ENCODE results near the gene ADCY6.

Gene ADCY6

GRCh38 chr12:48767047-48767446 is 21.8 kb downstream of the ADCY6 start:
- no peak overlapping the region for H4K8ac ChIP-seq (ENCODE audit: low read length)
- whole genome bisulfite sequencing = 72% methylated on average over 4 of the region's 4 CpGs
- no peak overlapping the region for H3K9ac ChIP-seq (ENCODE audit: low read length)
- H2BK5ac ChIP-seq (ENCODE audit: low read depth, low read length, poor library complexity, severe bottlenecking) = no peak overlapping the region
- H3K14ac ChIP-seq (ENCODE audit: low read length in 2 of 2) = no peak overlapping the region
- H2AFZ ChIP-seq (ENCODE audit: low read depth, low read length) = no peak overlapping the region
- H3K23ac ChIP-seq (ENCODE audit: low read length in 2 of 2) = no peak overlapping the region
- H3K36me3 ChIP-seq (ENCODE audit: control insufficient read depth in 1 of 2, insufficient read depth in 2 of 2, low read depth in 1 of 2, low read length in 2 of 2) = peaks cover 42 to 61% of the 10 kb centered on the region in 2 experiments
- H3K27ac ChIP-seq (ENCODE audit: low read length, poor library complexity, severe bottlenecking) = no peak overlapping the region
- H3K4me1 ChIP-seq (ENCODE audit: control insufficient read depth, insufficient read depth, low read depth, low read length) = peaks cover 11% of the 10 kb centered on the region
- peak overlapping the region in 1 of 2 experiments; percentile 46 for H3K18ac ChIP-seq (ENCODE audit: low read depth in 1 of 2, low read length in 2 of 2)
- DNase-seq = peak; percentile 24
- no peak overlapping the region for H3K4me2 ChIP-seq (ENCODE audit: low read length, poor library complexity, severe bottlenecking)
- peaks cover 17% of the 10 kb centered on the region for H3K79me1 ChIP-seq (replicated peaks; ENCODE audit: low read length, poor library complexity, severe bottlenecking)
- no peaks in the 10 kb centered on the region for H3K27me3 ChIP-seq (ENCODE audit: control insufficient read depth in 1 of 2, insufficient read depth in 1 of 2, low read length in 2 of 2)
- no peak overlapping the region for H2BK120ac ChIP-seq (ENCODE audit: low read depth, low read length)
- H3K4me3 ChIP-seq (ENCODE audit: insufficient read depth in 1 of 2, low read depth in 1 of 2, low read length in 2 of 2) = no peak overlapping the region
- no peak overlapping the region for H2AK5ac ChIP-seq (ENCODE audit: low read length, severe bottlenecking)
- H3K9me3 ChIP-seq (ENCODE audit: control insufficient read depth, low read length) = no peaks in the 10 kb centered on the region
- H2BK15ac ChIP-seq (ENCODE audit: low read depth, poor library complexity, severe bottlenecking) = no peak overlapping the region
- peak overlapping the region in 1 of 2 experiments; percentile 66 for H3K4ac ChIP-seq (ENCODE audit: low read depth in 1 of 2, low read length in 2 of 2)
- H2BK12ac ChIP-seq (ENCODE audit: low read length in 2 of 2) = peak overlapping the region in 1 of 2 experiments; percentile 94
- peak overlapping the region; percentile 29 for H4K91ac ChIP-seq (ENCODE audit: low read length)

GRCh38 chr12:48765753-48766162 is 23.1 kb downstream of the ADCY6 start:
- no peak overlapping the region for H3K27ac ChIP-seq (ENCODE audit: low read length, poor library complexity, severe bottlenecking)
- peaks cover 29 to 49% of the 10 kb centered on the region in 2 experiments for H3K36me3 ChIP-seq (ENCODE audit: control insufficient read depth in 1 of 2, insufficient read depth in 2 of 2, low read depth in 1 of 2, low read length in 2 of 2)
- H2BK120ac ChIP-seq (ENCODE audit: low read depth, low read length) = peak overlapping the region; percentile 87
- no peak overlapping the region for H2AFZ ChIP-seq (ENCODE audit: low read depth, low read length)
- H4K8ac ChIP-seq (ENCODE audit: low read length) = no peak overlapping the region
- H3K4me3 ChIP-seq (ENCODE audit: insufficient read depth in 1 of 2, low read depth in 1 of 2, low read length in 2 of 2) = no peak overlapping the region
- H3K4ac ChIP-seq (ENCODE audit: low read depth in 1 of 2, low read length in 2 of 2) = no peak overlapping the region
- no peaks in the 10 kb centered on the region for H3K9me3 ChIP-seq (ENCODE audit: control insufficient read depth, low read length)
- H3K27me3 ChIP-seq (ENCODE audit: control insufficient read depth in 1 of 2, insufficient read depth in 1 of 2, low read length in 2 of 2) = no peaks in the 10 kb centered on the region
- H3K79me1 ChIP-seq (replicated peaks; ENCODE audit: low read length, poor library complexity, severe bottlenecking) = peaks cover 12% of the 10 kb centered on the region
- peak; percentile 89 for DNase-seq
- WGBS = 21% methylated on average over 5 of the region's 5 CpGs
- peaks cover 11% of the 10 kb centered on the region for H3K4me1 ChIP-seq (ENCODE audit: control insufficient read depth, insufficient read depth, low read depth, low read length)
- H3K9ac ChIP-seq (ENCODE audit: low read length) = peak overlapping the region; percentile 13
- H2BK15ac ChIP-seq (ENCODE audit: low read depth, poor library complexity, severe bottlenecking) = no peak overlapping the region
- H3K14ac ChIP-seq (ENCODE audit: low read length in 2 of 2) = no peak overlapping the region
- peak overlapping the region in 1 of 2 experiments; percentile 34 for H3K18ac ChIP-seq (ENCODE audit: low read depth in 1 of 2, low read length in 2 of 2)
- H3K23ac ChIP-seq (ENCODE audit: low read length in 2 of 2) = no peak overlapping the region
- no peak overlapping the region for H2BK12ac ChIP-seq (ENCODE audit: low read length in 2 of 2)
- H3K4me2 ChIP-seq (ENCODE audit: low read length, poor library complexity, severe bottlenecking) = no peak overlapping the region
- no peak overlapping the region for H2AK5ac ChIP-seq (ENCODE audit: low read length, severe bottlenecking)
- H2BK5ac ChIP-seq (ENCODE audit: low read depth, low read length, poor library complexity, severe bottlenecking) = no peak overlapping the region
- H4K91ac ChIP-seq (ENCODE audit: low read length) = peak overlapping the region; percentile 34

- Histone ChIP-seq H4K8ac (ENCODE audit: low read length) (no peak overlapping the region), H3K27ac (ENCODE audit: low read length, poor library complexity, severe bottlenecking) (no peak overlapping the region), H3K4me2 (ENCODE audit: low read length, poor library complexity, severe bottlenecking) (no peak overlapping the region), H2AK5ac (ENCODE audit: low read length, severe bottlenecking) (no peak overlapping the region), H3K36me3 (ENCODE audit: control insufficient read depth in 1 of 2, insufficient read depth in 2 of 2, low read depth in 1 of 2, low read length in 2 of 2) (peaks cover 21 to 46% of the 10 kb centered on the region in 2 experiments), H2BK12ac (ENCODE audit: low read length in 2 of 2) (peak overlapping the region; percentile 12 to 79), H4K91ac (ENCODE audit: low read length) (peak overlapping the region; percentile 23), H3K14ac (ENCODE audit: low read length in 2 of 2) (no peak overlapping the region), H3K4ac (ENCODE audit: low read depth in 1 of 2, low read length in 2 of 2) (peak overlapping the region in 1 of 2 experiments; percentile 29), H3K9me3 (ENCODE audit: control insufficient read depth, low read length) (no peaks in the 10 kb centered on the region), H3K27me3 (ENCODE audit: control insufficient read depth in 1 of 2, insufficient read depth in 1 of 2, low read length in 2 of 2) (no peaks in the 10 kb centered on the region), H3K9ac (ENCODE audit: low read length) (no peak overlapping the region), H2BK120ac (ENCODE audit: low read depth, low read length) (no peak overlapping the region), H2BK15ac (ENCODE audit: low read depth, poor library complexity, severe bottlenecking) (peak overlapping the region; percentile 39), H3K4me3 (ENCODE audit: insufficient read depth in 1 of 2, low read depth in 1 of 2, low read length in 2 of 2) (no peak overlapping the region), H3K4me1 (ENCODE audit: control insufficient read depth, insufficient read depth, low read depth, low read length) (peaks cover 11% of the 10 kb centered on the region), H2BK5ac (ENCODE audit: low read depth, low read length, poor library complexity, severe bottlenecking) (no peak overlapping the region), H3K18ac (ENCODE audit: low read depth in 1 of 2, low read length in 2 of 2) (peak overlapping the region; percentile 6 to 88), H2AFZ (ENCODE audit: low read depth, low read length) (no peak overlapping the region), H3K23ac (ENCODE audit: low read length in 2 of 2) (peak overlapping the region in 1 of 2 experiments; percentile 85), H3K79me1 (replicated peaks; ENCODE audit: low read length, poor library complexity, severe bottlenecking) (peaks cover 12% of the 10 kb centered on the region)
- DNase-seq = no peak
- 93% methylated on average over 2 of the region's 2 CpGs for WGBS
These were observed 24.4 kb downstream of the ADCY6 start for GRCh38 chr12:48764521-48764920.

- H2BK12ac ChIP-seq (ENCODE audit: low read length in 2 of 2) = no peak overlapping the region
- H3K4ac ChIP-seq (ENCODE audit: low read depth in 1 of 2, low read length in 2 of 2) = no peak overlapping the region
- H4K8ac ChIP-seq (ENCODE audit: low read length) = no peak overlapping the region
- no peak overlapping the region for H3K4me3 ChIP-seq (ENCODE audit: insufficient read depth in 1 of 2, low read depth in 1 of 2, low read length in 2 of 2)
- no peak overlapping the region for H3K18ac ChIP-seq (ENCODE audit: low read depth in 1 of 2, low read length in 2 of 2)
- H3K4me1 ChIP-seq (ENCODE audit: control insufficient read depth, insufficient read depth, low read depth, low read length) = no peaks in the 10 kb centered on the region
- no peak overlapping the region for H3K27ac ChIP-seq (ENCODE audit: low read length, poor library complexity, severe bottlenecking)
- no peak overlapping the region for H3K4me2 ChIP-seq (ENCODE audit: low read length, poor library complexity, severe bottlenecking)
- H2BK15ac ChIP-seq (ENCODE audit: low read depth, poor library complexity, severe bottlenecking) = no peak overlapping the region
- no peaks in the 10 kb centered on the region for H3K36me3 ChIP-seq (ENCODE audit: control insufficient read depth in 1 of 2, insufficient read depth in 2 of 2, low read depth in 1 of 2, low read length in 2 of 2)
- H3K9me3 ChIP-seq (ENCODE audit: control insufficient read depth, low read length) = no peaks in the 10 kb centered on the region
- no peak overlapping the region for H2AK5ac ChIP-seq (ENCODE audit: low read length, severe bottlenecking)
- H2BK120ac ChIP-seq (ENCODE audit: low read depth, low read length) = no peak overlapping the region
- no peak overlapping the region for H2BK5ac ChIP-seq (ENCODE audit: low read depth, low read length, poor library complexity, severe bottlenecking)
- no peak overlapping the region for H4K91ac ChIP-seq (ENCODE audit: low read length)
- H3K9ac ChIP-seq (ENCODE audit: low read length) = no peak overlapping the region
- H3K14ac ChIP-seq (ENCODE audit: low read length in 2 of 2) = no peak overlapping the region
- H3K27me3 ChIP-seq (ENCODE audit: control insufficient read depth in 1 of 2, insufficient read depth in 1 of 2, low read length in 2 of 2) = no peaks in the 10 kb centered on the region
- H2AFZ ChIP-seq (ENCODE audit: low read depth, low read length) = no peak overlapping the region
- no peaks in the 10 kb centered on the region for H3K79me1 ChIP-seq (replicated peaks; ENCODE audit: low read length, poor library complexity, severe bottlenecking)
- no peak overlapping the region for H3K23ac ChIP-seq (ENCODE audit: low read length in 2 of 2)
- DNase-seq = no peak
These were observed 30.2 kb downstream of the ADCY6 start for GRCh38 chr12:48758737-48759136.

Data from mesenchymal stem cell (in vitro differentiated cells and primary cell).